Right renal cortex interstitium (tissue), 3 donors: ENCODE measurements around the gene ST8SIA4. TPM values are rescaled to one million over a fixed set of nuclear protein-coding genes. Genes with fewer than 3 reads are reported as not detected.

Source experiments
- DNase-seq, 3 donors: peaks; one replicate each; pipeline ENCODE4 v3.0.0-alpha.2; 2013; ENCODE audit warnings: low read depth in 3 of 3, low spot score in 2 of 3
- polyA plus RNA-seq, 3 donors: library from polyadenylated mRNA; unstranded; fragments of 120-200 nt; gene quantifications; one replicate each; pipeline ENCODE4 v1.2.1, GENCODE V29; 2013; ENCODE audit not compliant: insufficient read length in 3 of 3

The ST8SIA4 gene
- polyA plus RNA-seq, 3 donors = 5.7 to 6.2 (median 6.1) TPM

DNA sequence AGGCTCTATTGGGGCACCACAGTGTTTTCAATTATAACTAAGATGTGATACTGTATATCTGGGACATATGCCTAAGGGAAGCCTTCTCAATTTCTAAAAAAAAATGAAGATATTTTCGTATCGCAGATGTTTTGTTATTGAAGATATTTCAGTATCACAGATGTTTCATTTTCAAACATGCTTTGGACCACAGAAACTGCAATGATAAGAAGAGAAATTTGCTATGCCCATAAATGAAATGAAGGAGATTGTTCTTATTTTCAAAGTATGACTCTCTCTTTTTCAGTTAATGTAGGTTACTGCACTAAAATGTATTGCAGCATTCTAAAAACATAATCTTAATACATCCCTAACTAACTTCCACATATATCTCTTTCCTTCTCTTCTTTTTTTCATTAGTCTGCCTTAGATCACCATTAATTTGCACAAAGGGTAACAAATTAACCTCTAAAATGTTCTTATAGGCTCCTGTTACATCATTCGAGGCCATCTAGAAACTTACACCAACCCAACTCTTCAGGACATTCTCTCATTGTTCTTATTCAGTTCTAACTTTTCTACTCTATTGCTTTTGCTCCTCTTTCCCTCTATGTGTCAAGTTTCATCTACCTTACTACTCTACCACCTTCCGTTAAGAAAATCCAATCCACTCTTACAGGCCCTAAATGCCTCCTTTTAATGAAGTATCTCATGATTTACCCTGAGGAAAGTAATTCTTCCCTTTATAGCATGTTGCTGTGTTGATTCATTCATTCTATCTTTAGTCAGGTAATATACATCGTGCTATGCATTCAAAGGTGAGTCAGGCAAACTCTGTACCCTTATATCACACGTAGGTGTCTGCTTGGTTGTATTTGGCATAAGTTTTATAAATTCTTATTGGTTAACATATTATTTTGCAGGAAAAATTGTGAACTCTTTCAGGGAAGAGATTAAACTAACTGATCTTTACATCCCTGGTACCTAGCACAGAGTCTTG lies 70.5 kb downstream of the ST8SIA4 start:
- DNase-seq = no peak

- no peak for DNase-seq
Observed at GRCh38 chr5:100828898-100829356, 74.2 kb downstream of the ST8SIA4 start.

DNA sequence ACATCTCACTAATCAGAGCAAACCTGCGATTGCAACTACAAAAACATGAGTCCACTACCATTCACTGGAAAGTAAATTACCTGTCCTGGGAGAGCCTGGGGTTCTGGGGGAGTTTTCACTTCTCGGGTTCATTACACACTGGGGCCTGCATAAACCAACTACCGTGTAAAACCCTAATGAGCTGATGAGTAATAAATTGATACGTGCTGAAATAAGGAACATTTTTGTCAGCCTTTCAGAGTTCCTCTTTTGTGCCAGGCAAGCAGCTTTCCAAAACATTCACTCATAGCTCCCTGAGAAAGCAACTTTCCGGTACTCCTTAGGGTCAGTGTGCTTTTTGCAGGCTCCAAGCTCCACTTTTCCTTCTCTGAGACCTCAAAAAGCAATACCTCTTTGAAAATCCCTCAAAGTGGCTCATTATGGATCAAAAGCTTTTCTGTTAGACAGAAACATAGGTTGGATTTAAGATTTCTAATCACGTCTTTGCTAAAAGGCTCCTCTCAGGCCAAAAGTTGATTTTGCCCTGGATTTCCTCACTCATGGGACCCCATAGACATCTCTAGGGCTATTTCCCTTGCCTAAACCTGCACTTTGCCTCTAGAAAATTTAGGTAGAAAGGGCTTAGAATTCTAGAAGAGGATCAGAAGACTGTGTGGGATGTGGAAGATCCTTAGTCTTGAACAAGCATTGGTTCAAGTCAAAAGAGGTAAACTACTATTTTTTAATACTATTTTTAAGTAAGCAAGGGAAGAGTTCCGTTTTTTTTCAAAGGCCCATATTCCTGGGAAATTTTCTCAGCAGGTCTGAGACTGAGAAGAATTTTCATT lies 74.8 kb downstream of the ST8SIA4 start:
- DNase-seq = no peak

DNA sequence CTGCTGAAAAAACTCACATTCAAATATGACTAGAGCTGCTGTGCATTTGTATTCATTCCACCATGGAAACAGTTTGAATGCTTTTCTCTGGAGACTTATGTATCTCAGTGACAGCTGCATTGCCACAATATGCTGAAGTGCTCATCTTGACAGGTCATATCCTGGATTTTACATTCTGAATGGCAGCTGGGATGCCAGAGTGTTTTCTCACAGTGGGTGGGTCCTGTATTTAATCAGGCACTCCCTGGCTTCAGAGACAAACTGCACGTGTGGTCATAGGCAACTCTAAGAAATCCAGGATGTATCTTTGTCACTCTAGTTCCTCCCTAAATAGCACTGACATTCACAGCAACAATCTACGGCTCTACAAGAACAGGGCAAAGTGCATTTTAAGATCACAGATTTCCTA lies 75.6 kb downstream of the ST8SIA4 start:
- DNase-seq = peak in 2 of 3 donors; percentile 8 to 12

DNA sequence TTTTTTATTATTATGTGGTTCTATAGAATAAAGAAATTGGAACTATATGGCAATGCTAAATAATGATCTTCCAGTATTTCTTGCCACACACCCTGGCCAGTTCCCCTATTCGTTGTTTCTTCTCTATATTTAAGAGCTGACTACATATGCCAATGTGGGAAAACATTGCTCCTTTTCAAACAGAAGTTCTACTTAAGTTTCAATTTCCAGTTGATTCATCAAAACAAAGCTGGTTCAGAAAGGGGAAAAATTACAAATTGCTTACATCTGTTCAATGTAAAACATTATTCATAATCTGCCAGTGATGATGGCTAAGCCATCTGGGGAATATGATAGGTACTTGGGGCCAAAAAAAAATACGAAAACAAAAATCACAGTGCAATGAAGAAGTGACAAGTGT lies 76.9 kb downstream of the ST8SIA4 start:
- DNase-seq = no peak

DNA sequence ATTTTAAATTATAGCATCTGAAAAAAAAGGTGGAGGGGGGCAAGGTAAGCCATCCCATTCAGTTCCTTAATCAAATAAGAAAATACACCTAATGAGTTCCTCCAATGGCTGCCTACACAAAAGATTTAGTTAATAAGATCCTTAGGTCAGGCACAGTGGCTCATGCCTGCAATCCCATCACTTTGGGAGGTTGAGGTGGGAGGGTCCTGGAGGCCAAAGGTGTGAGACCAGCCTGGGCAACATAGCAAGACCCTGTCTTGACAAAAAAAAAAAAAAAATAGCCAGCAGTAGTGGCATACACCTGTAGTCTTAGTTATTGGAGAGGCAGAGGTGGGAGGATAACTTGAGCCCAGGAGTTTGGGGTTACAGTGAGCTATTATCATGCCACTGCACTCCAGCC lies 78.4 kb downstream of the ST8SIA4 start:
- DNase-seq = no peak

- no peak for DNase-seq
Observed at GRCh38 chr5:100823812-100824211, 79.3 kb downstream of the ST8SIA4 start.

DNA sequence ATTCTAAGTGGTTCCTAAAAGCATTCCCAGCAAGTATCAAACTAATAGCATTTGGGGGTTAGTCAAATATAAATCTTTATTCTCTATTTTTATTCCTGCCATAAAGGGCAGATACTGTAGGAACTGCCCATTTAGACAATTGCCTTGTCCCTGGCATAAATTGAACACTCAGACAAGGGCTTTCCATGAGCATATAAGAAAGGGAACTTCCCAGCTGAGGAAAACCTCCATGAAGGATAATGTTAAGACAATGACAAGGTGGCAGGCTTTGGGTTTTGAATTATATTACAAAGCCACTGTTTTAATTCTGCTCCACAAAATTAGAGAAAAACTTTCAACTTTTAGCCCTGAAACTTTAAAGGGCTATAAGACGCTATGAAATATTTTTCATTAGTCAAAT lies 81.3 kb downstream of the ST8SIA4 start:
- DNase-seq = no peak

GRCh38 chr5:100818340-100818739 lies 84.7 kb downstream of the ST8SIA4 start:
- no peak for DNase-seq

- no peak for DNase-seq
Observed at GRCh38 chr5:100803397-100803796, 99.7 kb downstream of the ST8SIA4 start.

GRCh38 chr5:100802208-100802607 lies 100.9 kb downstream of the ST8SIA4 start:
- no peak for DNase-seq

GRCh38 chr5:100800562-100800961 lies 102.5 kb downstream of the ST8SIA4 start:
- DNase-seq = no peak

DNA sequence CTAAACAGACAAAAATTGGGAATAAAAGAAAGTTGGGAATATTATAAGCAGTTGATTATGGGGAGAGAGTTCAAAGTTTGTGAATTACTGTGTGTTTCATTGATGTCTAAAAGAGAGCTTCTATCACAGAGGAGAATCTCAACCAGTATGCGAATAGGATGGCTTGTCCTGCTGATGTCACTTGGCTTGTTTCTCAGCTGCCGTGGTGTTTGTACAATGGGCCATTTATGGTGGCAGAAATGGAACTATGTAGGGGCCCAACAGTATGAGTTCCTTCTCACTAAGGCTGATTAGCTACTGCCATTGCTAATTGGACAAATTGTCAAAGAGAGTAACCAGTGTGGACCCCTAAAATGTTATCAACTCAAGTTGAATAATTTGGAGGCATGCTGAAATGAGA lies 103.9 kb downstream of the ST8SIA4 start:
- no peak for DNase-seq

DNA sequence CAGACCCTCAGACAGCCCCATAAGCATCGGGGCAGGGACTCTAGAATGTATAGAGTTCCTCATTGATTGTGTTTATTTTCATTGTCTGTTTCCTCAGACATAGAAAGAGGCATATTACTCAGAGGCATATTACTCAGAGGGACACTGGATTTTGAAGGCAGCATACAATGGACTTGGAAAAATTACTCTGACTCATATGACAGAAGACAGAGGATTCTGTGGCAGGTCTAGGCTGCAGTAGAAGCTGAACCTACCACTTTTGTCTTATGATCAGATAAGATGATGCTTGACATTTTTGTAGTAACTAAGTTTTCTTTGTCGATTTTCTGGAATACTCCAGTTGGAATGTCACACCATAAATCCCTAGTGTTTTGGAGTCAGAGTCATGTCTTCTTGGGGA lies 105.2 kb downstream of the ST8SIA4 start:
- DNase-seq = no peak

- DNase-seq = no peak
Observed at GRCh38 chr5:100796851-100797250, 106.2 kb downstream of the ST8SIA4 start.

DNA sequence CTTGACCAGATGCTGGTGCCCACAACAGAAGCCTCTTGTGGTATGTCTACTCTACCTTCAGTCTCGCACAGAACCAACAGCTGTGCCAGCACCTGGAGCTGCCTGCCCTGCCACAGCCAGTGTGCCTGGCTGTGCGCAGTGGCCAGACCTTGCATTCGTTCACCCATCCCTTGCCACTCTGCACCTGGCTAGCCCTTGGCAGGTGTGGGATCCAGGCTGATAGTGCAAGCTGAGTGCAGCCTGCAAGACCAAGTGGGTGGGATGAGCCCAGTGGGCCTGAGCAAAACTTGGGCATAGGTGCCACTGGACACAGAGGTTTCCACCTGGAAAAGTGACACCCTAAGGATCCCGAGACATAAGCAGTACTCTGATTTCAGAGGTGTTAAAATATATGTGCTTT lies 108.2 kb downstream of the ST8SIA4 start:
- no peak for DNase-seq

DNA sequence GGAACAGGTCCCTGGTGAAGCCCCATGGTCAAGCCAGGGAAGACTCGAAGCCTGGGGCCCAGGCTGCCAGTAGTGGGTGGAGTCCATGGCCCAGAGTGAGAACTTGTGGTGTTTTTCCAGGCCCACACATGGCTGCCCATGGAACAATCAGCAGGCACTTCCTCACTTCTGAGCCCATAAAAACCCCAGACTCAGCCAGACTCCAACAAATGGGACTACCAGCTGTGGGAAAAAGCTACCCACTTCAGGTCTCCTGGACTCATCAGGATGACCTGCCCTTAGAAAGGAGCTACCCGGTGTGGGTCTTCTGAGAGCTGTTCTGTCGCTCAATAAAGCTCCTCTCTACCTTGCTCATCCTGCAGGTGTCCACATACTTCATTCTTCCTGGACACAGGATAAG lies 108.9 kb downstream of the ST8SIA4 start:
- no peak for DNase-seq

DNA sequence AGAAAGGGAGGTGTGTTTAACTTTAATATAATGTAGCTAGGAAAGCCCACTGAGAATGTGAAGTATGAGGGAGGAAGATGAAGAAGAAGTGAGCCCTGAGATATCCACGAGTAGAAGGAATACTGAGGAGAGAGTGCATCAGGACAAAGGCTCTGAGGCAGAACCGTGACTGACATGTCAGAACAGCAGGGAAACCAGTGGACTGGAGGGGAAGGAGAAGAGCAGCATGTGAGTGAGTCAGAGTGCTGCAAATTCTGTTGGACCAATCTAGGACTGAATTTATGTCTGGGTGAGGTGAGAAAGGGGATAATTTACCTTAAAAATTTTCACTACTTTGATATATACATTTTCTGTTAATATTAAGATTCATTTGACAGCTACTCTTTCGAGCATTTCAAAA lies 110.3 kb downstream of the ST8SIA4 start:
- no peak for DNase-seq

DNA sequence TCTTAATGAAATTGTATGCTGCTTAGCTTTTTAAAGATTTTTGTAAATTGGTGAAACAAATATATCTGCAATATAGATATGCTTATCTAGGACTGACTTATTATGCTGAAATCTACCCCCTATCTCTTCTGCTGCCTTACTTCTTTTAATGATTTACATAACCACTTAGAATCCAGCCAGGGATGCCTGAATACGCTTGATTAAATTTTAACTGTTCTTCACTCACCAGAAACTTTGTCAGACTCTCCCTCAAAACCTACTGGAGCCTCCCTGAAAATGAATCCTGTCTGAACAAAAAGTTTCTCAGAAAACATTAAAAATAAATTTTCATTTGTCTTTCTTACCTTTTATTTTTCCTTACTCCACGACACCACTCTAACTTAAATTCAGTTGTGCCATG lies 111.7 kb downstream of the ST8SIA4 start:
- no peak for DNase-seq

DNA sequence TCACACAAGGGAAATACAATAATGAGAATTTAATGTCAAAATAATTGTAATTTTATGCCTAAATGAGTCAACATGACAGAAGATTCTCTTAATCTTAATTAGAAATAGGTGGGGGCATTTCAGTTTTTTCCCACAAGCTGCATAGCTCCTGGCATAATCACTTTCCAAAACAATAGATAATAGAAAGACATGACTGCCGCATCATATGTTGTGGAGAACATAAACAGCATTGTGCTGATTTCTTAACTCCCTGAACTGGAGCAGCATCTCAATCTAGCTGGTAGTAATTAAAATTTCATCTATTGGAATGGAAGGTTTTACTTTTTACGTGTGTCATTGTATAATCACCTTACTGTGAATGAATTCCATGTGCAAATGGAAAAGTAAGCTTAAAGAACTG lies 112.1 kb downstream of the ST8SIA4 start:
- no peak for DNase-seq

GRCh38 chr5:100790170-100790665 lies 112.9 kb downstream of the ST8SIA4 start:
- no peak for DNase-seq
